Measurements from ENCODE around the gene SYNE1. TPM values are rescaled to one million over a fixed set of nuclear protein-coding genes. Genes with fewer than 3 reads are reported as not detected.

Gene SYNE1
- total and polyA plus RNA-seq, 4 donors: 10.2 to 105 (median 24.5) TPM

- no peak for DNase-seq (ENCODE audit: low spot score)
- TF ChIP-seq RXRA (IDR thresholded peaks at IDR 0.05) (no peak), TAF1 (conservative IDR thresholded peaks at IDR 0.05) (no peak), SP1 (IDR thresholded peaks at IDR 0.05) (no peak), FOXA1 (IDR thresholded peaks at IDR 0.05) (no peak), CTCF (IDR thresholded peaks at IDR 0.05; ENCODE audit: low read depth, low read length, missing input control) (no peak), NR2F2 (IDR thresholded peaks at IDR 0.05) (no peak), REST (IDR thresholded peaks at IDR 0.05) (no peak), JUND (IDR thresholded peaks at IDR 0.05) (no peak), RAD21 (IDR thresholded peaks at IDR 0.05) (no peak), HNF4A (conservative IDR thresholded peaks at IDR 0.05) (no peak), ATF3 (IDR thresholded peaks at IDR 0.05) (no peak), EGR1 (IDR thresholded peaks at IDR 0.05; ENCODE audit: low read depth in 2 of 2) (no peak), MAX (IDR thresholded peaks at IDR 0.05) (no peak), FOXA2 (IDR thresholded peaks at IDR 0.05) (no peak), GABPA (IDR thresholded peaks at IDR 0.05 in 1 of 2, conservative IDR thresholded peaks at IDR 0.05 in 1 of 2) (no peak), ZBTB33 (IDR thresholded peaks at IDR 0.05) (no peak), YY1 (IDR thresholded peaks at IDR 0.05) (no peak)
- Histone ChIP-seq H3K4me1 (ENCODE audit: control insufficient read depth in 4 of 4, insufficient read depth in 4 of 4, low read length in 3 of 4) (no peaks in the 10 kb centered on the region), H3K4me3 (ENCODE audit: low read depth in 1 of 3, low read length in 3 of 3) (no peak overlapping the region), H3K36me3 (ENCODE audit: control insufficient read depth in 4 of 4, insufficient read depth in 3 of 4, low read depth in 1 of 4, low read length in 3 of 4) (peaks cover 7 to 62% (median 54%) of the 10 kb centered on the region in 4 donors), H3K27me3 (ENCODE audit: control insufficient read depth in 4 of 4, insufficient read depth in 4 of 4, low read length in 3 of 4) (no peaks in the 10 kb centered on the region), H3K9ac (ENCODE audit: low read depth in 1 of 2, low read length in 2 of 2) (no peak overlapping the region), H3K9me3 (ENCODE audit: control insufficient read depth in 4 of 4, low read length in 3 of 4) (no peaks in the 10 kb centered on the region), H3K27ac (ENCODE audit: low read depth in 1 of 2, low read length in 2 of 2) (no peak overlapping the region)
- WGBS: 83% methylated on average over 4 of the region's 4 CpGs
Observed at GRCh38 chr6:152229330-152229729, 407.8 kb downstream of the SYNE1 start.
